ENCODE measurements around the gene RHBDL1.

RHBDL1 gene

GRCh38 chr16:672851-673250 lies 2.6 kb upstream of the RHBDL1 start:
- no peak for DNase-seq (ENCODE audit: low read depth in 2 of 2)

- DNase-seq (ENCODE audit: low read depth in 2 of 2), result no peak
Observed at GRCh38 chr16:673399-673991, 2.0 kb upstream of the RHBDL1 start.

- DNase-seq (ENCODE audit: low read depth in 2 of 2), result no peak
Observed at GRCh38 chr16:674214-674881, 1.1 kb upstream of the RHBDL1 start.

- no peak for DNase-seq (ENCODE audit: low read depth in 2 of 2)
Observed at GRCh38 chr16:675884-676564, 553 bp downstream of the RHBDL1 start.

GRCh38 chr16:676565-676902 lies 1.1 kb downstream of the RHBDL1 start:
- DNase-seq (ENCODE audit: low read depth in 2 of 2), result no peak

GRCh38 chr16:676913-677312 lies 1.4 kb downstream of the RHBDL1 start:
- DNase-seq (ENCODE audit: low read depth in 2 of 2), result no peak

- DNase-seq (ENCODE audit: low read depth in 2 of 2), result no peak
Observed at GRCh38 chr16:677316-678190, 2.1 kb downstream of the RHBDL1 start.

- no peak for DNase-seq (ENCODE audit: low read depth in 2 of 2)
Observed at GRCh38 chr16:678209-678857, 2.9 kb downstream of the RHBDL1 start.

- DNase-seq (ENCODE audit: low read depth in 2 of 2), result peak in 1 of 2 donors; percentile 53
Observed at GRCh38 chr16:678858-679813, 3.7 kb downstream of the RHBDL1 start.

GRCh38 chr16:679814-680624 lies 4.5 kb downstream of the RHBDL1 start, which contains the start of gene STUB1:
STUB1 (plus strand) TSS chr16:680410; CDS start chr16:680526, 116 bp downstream.
- peak; percentile 85 to 93 for DNase-seq (ENCODE audit: low read depth in 2 of 2)

- DNase-seq (ENCODE audit: low read depth in 2 of 2), result no peak
Observed at GRCh38 chr16:680625-680945, 5.1 kb downstream of the RHBDL1 start.

GRCh38 chr16:680967-681745 lies 5.7 kb downstream of the RHBDL1 start:
- no peak for DNase-seq (ENCODE audit: low read depth in 2 of 2)

- DNase-seq (ENCODE audit: low read depth in 2 of 2), result no peak
Observed at GRCh38 chr16:681746-682427, 6.4 kb downstream of the RHBDL1 start.

- DNase-seq (ENCODE audit: low read depth in 2 of 2), result no peak
Observed at GRCh38 chr16:682493-683395, 7.3 kb downstream of the RHBDL1 start.

GRCh38 chr16:683396-684070 lies 8.1 kb downstream of the RHBDL1 start:
- no peak for DNase-seq (ENCODE audit: low read depth in 2 of 2)

- peak; percentile 93 to 98 for DNase-seq (ENCODE audit: low read depth in 2 of 2)
Observed at GRCh38 chr16:684071-684794, 8.8 kb downstream of the RHBDL1 start, which contains the start of gene JMJD8. JMJD8 (minus strand) TSS chr16:684334; CDS start chr16:684319, 15 bp downstream.
